ENCODE results near the gene ETFA. TPM values are rescaled to one million over a fixed set of nuclear protein-coding genes. Genes with fewer than 3 reads are reported as not detected.
"Not testable (repeated sequence)": the region's sequence is repeated elsewhere in the genome, so short reads cannot be mapped to it uniquely, and the experiment has no call there.

The ETFA gene
- total RNA-seq, 1 donor from 2014 or later, result 81.2 TPM

DNA sequence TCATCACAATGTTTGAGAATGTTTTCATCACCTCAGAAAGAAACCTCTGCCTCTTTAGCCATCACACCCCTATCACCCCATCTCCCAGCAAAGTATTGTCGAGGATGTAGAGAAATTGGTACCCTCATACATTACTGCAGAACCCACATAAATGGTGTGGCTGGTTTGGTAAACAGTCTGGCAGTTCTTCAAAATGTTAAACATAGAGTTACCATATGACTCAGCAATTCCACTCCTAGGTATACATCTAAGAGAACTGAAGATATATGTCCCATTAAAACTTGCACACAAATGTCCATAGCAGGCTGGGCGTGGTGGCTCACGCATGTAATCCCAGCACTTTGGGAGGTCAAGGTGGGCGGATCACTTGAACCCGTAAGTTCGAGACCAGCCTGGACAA, 8.7 kb upstream of the ETFA start:
- no peak overlapping the region for H3K27ac ChIP-seq
- no peak for DNase-seq
- ATAC-seq, result no peak
- intact Hi-C loops (cut with DNase I), result no loop called here
- H3K27me3 ChIP-seq (ENCODE audit: low read depth), result peaks cover 18% of the 10 kb centered on the region
- no peaks in the 10 kb centered on the region for H3K36me3 ChIP-seq
- no peaks in the 10 kb centered on the region for H3K9me3 ChIP-seq
- H3K4me1 ChIP-seq, result no peaks in the 10 kb centered on the region
- TF ChIP-seq, protein P1, sequence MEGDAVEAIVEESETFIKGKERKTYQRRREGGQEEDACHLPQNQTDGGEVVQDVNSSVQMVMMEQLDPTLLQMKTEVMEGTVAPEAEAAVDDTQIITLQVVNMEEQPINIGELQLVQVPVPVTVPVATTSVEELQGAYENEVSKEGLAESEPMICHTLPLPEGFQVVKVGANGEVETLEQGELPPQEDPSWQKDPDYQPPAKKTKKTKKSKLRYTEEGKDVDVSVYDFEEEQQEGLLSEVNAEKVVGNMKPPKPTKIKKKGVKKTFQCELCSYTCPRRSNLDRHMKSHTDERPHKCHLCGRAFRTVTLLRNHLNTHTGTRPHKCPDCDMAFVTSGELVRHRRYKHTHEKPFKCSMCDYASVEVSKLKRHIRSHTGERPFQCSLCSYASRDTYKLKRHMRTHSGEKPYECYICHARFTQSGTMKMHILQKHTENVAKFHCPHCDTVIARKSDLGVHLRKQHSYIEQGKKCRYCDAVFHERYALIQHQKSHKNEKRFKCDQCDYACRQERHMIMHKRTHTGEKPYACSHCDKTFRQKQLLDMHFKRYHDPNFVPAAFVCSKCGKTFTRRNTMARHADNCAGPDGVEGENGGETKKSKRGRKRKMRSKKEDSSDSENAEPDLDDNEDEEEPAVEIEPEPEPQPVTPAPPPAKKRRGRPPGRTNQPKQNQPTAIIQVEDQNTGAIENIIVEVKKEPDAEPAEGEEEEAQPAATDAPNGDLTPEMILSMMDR (IDR thresholded peaks at IDR 0.05), result no peak
- no peak overlapping the region for H3K4me3 ChIP-seq

DNA sequence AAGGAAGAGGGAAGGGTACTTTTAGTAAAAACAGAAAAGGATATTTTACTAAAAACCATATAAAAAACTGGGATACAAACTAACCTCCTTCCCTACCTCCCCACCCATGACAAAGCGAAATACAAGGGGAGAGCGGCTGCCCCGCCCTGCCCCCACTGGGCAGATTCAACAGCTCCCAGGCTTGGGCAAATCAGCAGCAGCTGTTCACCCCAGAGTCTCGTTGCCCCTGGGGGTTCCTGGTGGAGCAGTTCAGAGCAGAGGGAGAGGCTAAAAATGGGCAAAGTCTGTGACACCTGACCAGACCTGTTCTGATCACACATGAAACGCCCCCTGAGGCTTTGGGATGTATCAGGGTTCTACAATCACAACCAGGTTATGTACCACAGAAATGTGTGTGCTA, 2.5 kb upstream of the ETFA start:
- no peak for ATAC-seq
- Histone ChIP-seq H3K4me3 (no peak overlapping the region), H3K4me1 (peaks cover 15% of the 10 kb centered on the region), H3K9me3 (no peaks in the 10 kb centered on the region), H3K27ac (no peak overlapping the region), H3K36me3 (no peaks in the 10 kb centered on the region), H3K27me3 (ENCODE audit: low read depth) (no peaks in the 10 kb centered on the region)
- TF ChIP-seq, protein P1 (IDR thresholded peaks at IDR 0.05), result no peak
- intact Hi-C loops (cut with DNase I), result no loop called here
- DNase-seq, result no peak

DNA sequence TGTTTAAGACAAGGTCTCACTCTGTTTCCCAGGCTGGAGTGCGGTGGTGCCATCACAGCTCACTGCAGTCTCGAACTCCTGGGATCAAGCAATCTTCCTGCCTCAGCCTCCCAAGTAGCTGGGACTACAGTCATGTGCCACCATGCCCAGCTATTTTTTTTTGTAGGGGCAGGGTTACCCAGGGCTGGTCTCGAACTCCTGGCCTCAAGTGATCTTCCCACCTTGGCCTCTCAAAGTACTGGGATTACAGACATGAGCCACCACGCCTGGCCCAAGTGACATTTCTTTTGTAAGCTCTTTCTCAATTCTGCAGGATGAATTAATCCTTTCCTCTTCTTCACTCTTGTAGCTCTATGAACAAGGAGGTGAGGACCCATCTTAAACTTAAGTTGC, 1.9 kb upstream of the ETFA start:
- H3K27me3 ChIP-seq (ENCODE audit: low read depth); DNase-seq; ATAC-seq; H3K27ac ChIP-seq; H3K9me3 ChIP-seq; H3K36me3 ChIP-seq; intact Hi-C loops (cut with DNase I); H3K4me3 ChIP-seq: not testable (repeated sequence)
- H3K4me1 ChIP-seq, result peaks cover 15% of the 10 kb centered on the region

DNA sequence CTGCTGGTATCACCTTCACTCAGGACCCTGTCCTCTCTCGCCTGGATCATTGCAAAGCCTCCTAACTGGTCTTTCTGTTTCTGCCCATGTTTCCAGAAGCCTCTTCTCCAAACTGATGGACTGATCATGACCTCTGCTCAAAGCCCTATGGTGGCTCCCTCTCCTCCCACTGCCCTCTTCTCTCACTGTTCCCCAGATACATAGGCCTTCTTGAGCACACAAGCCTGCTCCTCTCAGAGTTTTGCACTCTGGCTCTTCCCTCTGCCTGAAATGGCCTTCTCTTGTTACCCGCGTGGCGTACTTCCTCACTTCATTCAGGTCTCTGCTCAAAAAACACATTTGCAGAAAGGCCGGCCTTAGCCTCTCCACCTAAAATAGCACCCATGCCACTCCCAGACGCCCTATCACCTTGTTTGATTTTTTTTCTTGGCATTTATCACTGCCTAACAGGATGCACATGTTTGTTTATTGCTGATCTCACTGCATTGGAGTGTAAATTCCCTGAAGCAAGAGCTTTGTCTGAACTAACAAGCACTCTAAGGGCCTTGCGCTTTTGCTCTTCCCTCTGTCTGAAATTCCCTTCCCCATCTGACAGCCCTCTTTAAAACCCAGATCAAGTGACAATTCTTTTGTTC, 1.4 kb upstream of the ETFA start:
- Histone ChIP-seq H3K27ac (no peak overlapping the region), H3K9me3 (no peaks in the 10 kb centered on the region), H3K4me3 (no peak overlapping the region), H3K27me3 (ENCODE audit: low read depth) (no peaks in the 10 kb centered on the region), H3K36me3 (no peaks in the 10 kb centered on the region), H3K4me1 (peaks cover 15% of the 10 kb centered on the region)
- DNase-seq, result no peak
- intact Hi-C loops (cut with DNase I), result no loop called here
- TF ChIP-seq, protein P1 (IDR thresholded peaks at IDR 0.05), result no peak
- no peak for ATAC-seq

DNA sequence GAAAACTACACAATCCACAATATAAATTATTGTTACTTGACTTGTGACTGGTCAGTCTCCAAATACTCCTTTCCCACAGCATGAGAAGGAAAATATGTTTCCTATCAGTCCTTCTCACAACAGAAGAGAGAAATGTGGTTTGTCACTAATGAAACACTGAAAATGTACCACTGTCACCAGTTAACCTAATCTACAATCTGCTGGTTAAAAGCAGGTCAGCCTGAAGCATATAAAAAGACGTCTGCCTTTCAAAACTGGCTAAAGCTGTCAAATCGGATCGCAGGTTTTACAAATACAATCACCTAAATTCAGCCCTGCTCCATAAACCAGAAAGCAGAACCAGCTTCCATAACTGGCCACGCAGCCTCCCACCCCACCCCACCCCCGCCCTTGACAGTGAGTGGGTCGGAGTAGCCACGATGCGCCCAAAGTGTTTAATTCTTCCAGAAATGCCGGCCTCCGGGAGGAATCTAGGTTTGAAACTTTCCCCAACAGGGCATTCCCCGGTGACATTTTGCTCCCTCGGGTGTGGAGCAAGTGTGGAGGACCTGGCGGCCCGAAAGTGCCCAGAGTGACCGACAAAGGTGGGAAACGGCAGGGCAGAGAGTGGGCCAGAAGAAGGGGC, 682 bp downstream of the ETFA start:
- H3K4me3 ChIP-seq, result peak overlapping the region; percentile 73
- TF ChIP-seq, protein P1 (IDR thresholded peaks at IDR 0.05), result no peak
- H3K4me1 ChIP-seq, result peaks cover 15% of the 10 kb centered on the region
- no peaks in the 10 kb centered on the region for H3K9me3 ChIP-seq
- DNase-seq, result no peak
- H3K27ac ChIP-seq, result peak overlapping the region; percentile 86
- intact Hi-C loops (cut with DNase I), result no loop called here
- peak; percentile 35 to 60 for ATAC-seq
- no peaks in the 10 kb centered on the region for H3K27me3 ChIP-seq (ENCODE audit: low read depth)
- no peaks in the 10 kb centered on the region for H3K36me3 ChIP-seq

DNA sequence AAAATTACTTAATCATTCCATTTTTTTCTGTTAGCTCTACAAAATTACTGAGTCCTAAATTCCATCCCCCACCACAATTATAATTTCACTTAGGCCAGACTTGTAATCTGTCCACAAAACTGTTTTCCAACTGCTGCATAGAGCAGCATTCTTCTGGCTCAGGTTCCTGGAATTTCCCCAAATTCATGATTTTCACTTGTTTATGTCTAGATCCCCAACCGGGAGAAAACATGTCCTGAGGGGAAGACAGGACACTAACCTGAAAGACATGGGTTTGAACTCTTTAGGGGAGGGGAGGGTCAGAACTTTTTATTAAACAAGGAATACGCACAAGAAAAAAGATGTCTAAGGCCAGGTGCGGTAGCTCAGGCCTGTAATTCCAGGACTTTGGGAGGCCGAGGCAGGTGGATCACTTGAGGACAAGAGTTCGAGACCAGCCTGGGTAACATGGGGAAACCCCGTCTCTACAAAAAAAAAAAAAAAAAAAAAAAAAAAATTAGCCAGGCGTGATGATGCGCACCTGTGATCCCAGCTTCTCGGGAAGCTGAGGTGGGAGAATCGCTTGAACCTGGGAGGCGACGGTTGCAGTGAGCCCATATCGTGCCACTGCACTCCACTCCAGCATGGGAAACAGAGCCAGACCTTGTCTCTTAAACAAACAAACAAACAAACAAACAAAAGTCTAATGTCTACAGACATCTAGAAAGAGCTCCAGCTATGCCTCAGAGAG, 1.5 kb downstream of the ETFA start:
- no peak for ATAC-seq
- Histone ChIP-seq H3K36me3 (no peaks in the 10 kb centered on the region), H3K27ac (no peak overlapping the region), H3K4me1 (peaks cover 15% of the 10 kb centered on the region), H3K4me3 (peak overlapping the region; percentile 73), H3K9me3 (no peaks in the 10 kb centered on the region), H3K27me3 (ENCODE audit: low read depth) (no peaks in the 10 kb centered on the region)
- DNase-seq, result no peak
- intact Hi-C loops (cut with DNase I), result no loop called here
- TF ChIP-seq, protein P1 (IDR thresholded peaks at IDR 0.05), result no peak

All from lower lobe of right lung (tissue), 2 donors.